SKM-1 (cell line): ENCODE measurements around the gene GNMT.
"Not testable (repeated sequence)": the region's sequence is repeated elsewhere in the genome, so short reads cannot be mapped to it uniquely, and the experiment has no call there.

Source experiments
- DNase-seq: peaks from one replicate; lab custom pipeline; 2025; ENCODE audit not compliant: unreplicated experiment; lab: John Stamatoyannopoulos, UW

The GNMT gene

GRCh38 chr6:42971746-42972327, 11.3 kb downstream of the GNMT start:
- DNase-seq, result no peak

GRCh38 chr6:42973926-42974325, 13.4 kb downstream of the GNMT start:
- DNase-seq, result no peak

GRCh38 chr6:42974919-42975505, 14.5 kb downstream of the GNMT start:
- no peak for DNase-seq

- no peak for DNase-seq
These were observed 17.9 kb downstream of the GNMT start for GRCh38 chr6:42978487-42978838.

GRCh38 chr6:42978839-42979522, 18.4 kb downstream of the GNMT start, which contains the start of gene PEX6:
Gene PEX6 (minus strand): TSS chr6:42979181. CDS start chr6:42979150, 31 bp downstream.
- DNase-seq, result peak; percentile 86

GRCh38 chr6:42979523-42980177, 19.1 kb downstream of the GNMT start:
- no peak for DNase-seq

GRCh38 chr6:42981836-42982235, 21.3 kb downstream of the GNMT start:
- no peak for DNase-seq

- peak; percentile 100 for DNase-seq
These were observed 23.7 kb downstream of the GNMT start, which contains the start of gene PPP2R5D for GRCh38 chr6:42984001-42984923. Gene PPP2R5D (plus strand): TSS chr6:42984570. CDS start chr6:42984678, 108 bp downstream.

GRCh38 chr6:42984924-42985475, 24.4 kb downstream of the GNMT start:
- no peak for DNase-seq

GRCh38 chr6:42987533-42988451, 27.2 kb downstream of the GNMT start:
- no peak for DNase-seq

- no peak for DNase-seq
These were observed 28.0 kb downstream of the GNMT start for GRCh38 chr6:42988486-42989020.

GRCh38 chr6:42989923-42990322, 29.4 kb downstream of the GNMT start:
- no peak for DNase-seq

GRCh38 chr6:42993445-42993844, 32.9 kb downstream of the GNMT start:
- DNase-seq, result no peak

GRCh38 chr6:42996513-42996912, 36.0 kb downstream of the GNMT start:
- no peak for DNase-seq

GRCh38 chr6:42998205-42998604, 37.7 kb downstream of the GNMT start:
- DNase-seq, result not testable (repeated sequence)

- no peak for DNase-seq
These were observed 41.3 kb downstream of the GNMT start for GRCh38 chr6:43001843-43002242.

GRCh38 chr6:43005844-43006243, 45.3 kb downstream of the GNMT start:
- DNase-seq, result no peak

GRCh38 chr6:43006251-43006650, 45.7 kb downstream of the GNMT start:
- no peak for DNase-seq

- no peak for DNase-seq
These were observed 46.6 kb downstream of the GNMT start for GRCh38 chr6:43007126-43007525.
